ENCODE results near the gene TSNAX.
"Not testable (repeated sequence)": the region's sequence is repeated elsewhere in the genome, so short reads cannot be mapped to it uniquely, and the experiment has no call there.

The TSNAX gene, protein sequence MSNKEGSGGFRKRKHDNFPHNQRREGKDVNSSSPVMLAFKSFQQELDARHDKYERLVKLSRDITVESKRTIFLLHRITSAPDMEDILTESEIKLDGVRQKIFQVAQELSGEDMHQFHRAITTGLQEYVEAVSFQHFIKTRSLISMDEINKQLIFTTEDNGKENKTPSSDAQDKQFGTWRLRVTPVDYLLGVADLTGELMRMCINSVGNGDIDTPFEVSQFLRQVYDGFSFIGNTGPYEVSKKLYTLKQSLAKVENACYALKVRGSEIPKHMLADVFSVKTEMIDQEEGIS

DNA sequence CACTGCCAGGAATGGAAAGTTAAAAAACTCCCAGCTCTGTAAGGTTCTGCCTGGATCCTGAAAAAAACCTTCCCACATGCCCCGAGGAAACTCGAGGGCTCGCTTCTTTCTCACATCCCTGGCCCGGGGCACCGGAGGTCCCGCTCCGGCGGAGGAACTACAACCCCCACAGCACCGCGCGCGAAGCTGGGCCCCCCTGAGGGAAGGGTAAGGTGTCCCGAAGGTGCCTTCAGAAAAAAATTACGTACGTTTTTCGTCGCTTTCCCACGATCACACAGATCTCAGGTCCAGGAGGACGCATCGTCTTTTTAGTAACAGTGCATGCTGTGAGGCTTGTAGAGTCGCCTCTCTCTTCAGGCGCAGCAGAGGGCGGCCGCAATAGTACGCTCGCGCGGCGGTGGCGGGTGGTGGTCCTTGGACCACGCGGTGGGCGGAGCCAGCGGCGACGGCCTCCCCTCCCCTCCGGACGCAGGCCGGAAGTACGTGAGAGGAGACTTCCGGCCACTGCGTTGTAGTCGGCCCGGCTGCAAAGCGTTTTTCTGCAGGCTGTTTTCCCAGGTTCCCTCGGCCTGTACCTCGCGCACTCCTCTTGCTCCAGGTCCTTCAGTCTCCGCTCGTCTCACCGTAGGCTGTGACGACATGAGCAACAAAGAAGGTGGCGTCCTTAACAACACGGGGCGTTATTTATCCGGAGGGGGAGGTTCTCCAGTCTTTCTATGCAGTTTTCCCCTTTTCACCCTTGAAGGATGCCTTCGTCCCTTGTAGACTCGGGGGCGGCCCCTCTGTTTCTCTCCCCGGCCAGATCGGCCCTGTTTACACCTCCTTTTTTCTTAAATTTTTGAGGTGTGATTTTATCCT, at the start of gene TSNAX:
Gene TSNAX (plus strand): TSS at position 498 of the 858 bp plus-strand sequence. CDS start 142 bp downstream, at position 640.
- DNase-seq (ENCODE audit: low read depth), result peak; percentile 83

DNA sequence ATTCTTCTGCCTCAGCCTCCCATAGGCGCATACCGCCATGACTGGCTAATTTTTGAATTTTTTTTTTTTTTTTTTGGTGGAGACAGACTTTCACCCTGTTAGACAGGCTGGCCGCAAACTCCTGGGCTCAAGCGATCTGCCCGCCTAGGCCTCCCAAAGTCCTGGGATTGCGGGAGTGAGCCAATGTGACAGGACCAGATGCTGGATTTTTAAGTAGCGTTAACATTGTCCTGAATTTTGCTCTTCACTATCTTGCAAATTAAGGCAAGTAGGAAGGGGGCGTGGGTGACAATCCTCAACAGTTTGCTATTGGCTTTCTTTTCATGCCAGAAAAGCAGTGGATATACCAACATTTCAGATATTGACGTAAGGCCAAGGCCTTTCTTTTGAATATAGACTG, 49.7 kb upstream of the TSNAX start:
- DNase-seq (ENCODE audit: low read depth), result no peak

DNA sequence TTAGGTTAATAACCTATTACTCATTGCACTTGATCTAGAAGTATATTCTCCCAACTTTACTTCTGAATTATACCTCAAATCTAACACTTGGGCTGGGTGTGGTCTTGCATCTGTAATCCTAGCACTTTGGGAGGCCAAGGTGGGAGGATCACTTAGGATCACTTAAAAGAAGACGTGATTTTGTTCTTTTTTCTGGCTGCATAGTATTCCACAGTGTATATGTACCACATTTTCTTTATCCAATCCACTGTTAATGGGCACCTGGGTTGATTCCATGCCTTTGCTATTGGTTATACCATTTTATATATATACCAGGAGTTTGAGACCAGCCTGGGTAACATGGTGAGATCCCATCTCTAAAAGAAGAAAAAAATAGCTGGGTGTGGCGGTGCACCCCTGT, 48.5 kb upstream of the TSNAX start:
- no peak for DNase-seq (ENCODE audit: low read depth)

DNA sequence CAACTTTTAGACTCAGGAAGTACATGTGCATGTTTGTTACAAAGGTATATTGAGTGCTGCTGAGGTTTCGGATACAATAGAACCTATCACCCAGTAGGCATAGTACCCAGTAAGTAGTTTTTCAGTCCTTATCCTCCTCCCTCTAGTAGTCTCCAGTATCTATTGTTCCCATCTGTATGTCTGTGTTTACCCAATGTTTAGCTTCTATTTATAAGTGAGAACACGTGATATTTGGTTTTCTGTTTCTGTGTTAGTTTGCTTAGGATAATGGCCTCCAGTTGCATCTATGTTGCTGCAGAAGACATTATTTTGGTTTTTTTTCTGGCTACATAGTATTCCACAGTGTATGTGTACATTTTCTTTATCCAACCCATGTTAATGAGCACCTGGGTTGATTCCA, 47.2 kb upstream of the TSNAX start:
- no peak for DNase-seq (ENCODE audit: low read depth)

DNA sequence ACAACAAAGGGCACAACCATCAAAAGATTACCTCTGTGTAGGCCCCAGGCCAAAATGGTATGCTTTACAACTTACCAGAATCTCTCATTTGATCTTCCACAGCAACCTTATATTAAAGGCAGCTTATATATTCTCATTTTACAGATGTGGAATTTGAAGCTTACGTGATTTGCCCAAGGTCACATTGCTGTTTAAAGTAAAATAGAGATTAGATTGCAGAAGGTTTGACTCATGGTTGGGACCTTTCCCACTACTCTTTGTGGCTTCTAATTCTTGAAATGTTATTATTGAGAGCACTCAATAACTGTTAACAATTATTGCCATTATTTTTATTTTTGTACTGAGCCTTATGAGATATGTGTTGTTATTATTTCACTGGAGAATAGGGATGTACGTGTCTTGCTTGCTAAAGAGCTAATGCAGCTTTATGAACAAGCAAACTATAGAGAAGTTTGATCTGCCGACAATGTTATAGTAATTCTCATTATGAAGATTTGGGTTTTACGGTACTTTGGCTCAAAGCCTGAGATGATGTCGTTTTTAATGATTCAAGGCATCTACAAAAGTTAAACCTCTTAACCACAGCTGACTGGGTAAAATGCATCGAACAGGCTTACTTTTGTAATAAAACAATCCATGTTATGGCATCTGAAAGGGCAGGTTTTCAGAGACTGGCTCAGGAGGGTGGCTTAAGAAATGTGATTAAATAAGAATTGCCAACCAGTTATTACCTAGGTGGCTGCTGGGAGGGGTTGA, 43.3 kb upstream of the TSNAX start:
- DNase-seq (ENCODE audit: low read depth), result no peak

DNA sequence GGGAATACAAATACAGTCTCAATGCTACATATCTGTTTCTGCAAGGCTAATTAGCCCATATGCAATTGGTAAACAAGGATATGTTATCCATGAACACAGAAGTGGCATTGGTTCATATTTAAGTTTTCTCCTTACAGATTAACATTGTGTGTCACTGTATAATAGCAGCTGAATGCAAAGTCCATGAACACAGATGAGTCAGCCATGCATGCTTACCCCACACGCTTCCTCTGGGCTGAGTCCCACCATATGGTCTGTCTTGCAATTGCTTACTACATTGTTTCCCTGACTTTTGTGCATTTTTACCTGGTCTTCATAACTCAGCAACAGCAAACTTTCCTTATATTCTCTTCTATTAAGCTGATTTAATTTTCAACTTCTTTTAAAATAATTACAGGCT, 41.5 kb upstream of the TSNAX start:
- DNase-seq (ENCODE audit: low read depth), result no peak

DNA sequence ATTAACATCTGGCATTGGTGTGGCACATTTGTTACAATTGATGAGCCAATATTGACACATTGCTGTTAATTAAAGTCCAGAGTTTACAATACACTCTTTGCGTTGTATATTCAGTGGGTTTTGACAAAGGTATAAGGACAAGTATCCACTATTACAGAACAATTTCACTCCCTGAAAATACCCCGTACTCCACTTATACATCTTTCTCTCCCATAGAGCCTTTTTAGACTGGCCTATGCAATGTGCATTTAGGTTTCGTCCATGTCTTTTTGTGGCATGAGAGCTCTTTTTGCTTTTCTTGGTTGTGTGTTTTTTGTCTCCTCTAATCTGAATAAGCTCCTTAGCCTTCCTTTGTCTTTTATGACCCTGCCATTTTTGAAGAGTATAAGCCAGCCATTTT, 40.6 kb upstream of the TSNAX start:
- no peak for DNase-seq (ENCODE audit: low read depth)

DNA sequence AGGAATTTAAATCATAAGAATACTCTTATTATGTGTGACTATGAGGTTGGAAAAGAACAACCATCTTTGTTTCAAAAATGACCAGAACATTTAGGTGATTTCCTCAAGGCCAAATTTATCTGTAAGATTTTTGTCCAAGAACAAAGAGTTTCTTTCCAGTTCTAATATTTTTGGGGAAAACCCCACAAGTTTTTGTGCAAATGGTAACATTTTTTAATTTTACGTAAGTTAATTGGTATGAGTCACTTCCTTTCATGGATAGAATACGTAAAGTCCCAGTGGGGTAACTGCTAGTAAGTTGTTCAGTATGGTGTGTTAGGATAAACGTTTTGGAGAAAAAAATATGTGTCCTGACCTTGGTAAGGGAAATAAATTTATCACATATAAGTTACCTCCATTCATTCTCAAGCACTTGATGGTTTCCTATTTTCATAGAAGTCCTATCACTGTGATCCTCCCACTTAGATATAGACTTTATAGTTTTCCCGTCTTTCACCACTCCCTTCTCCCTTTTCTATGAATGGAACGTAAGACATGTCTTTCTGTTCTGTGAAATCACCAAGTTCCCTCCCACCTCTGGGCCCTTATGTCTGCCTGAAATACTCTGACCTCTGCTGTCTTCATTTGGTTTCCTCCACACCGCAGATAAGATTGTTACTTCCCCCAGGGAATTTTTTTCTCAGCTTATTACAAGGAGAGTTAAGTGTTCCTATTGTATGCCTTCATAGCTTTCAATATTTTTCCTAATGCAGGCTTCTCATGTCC, 34.9 kb upstream of the TSNAX start:
- DNase-seq (ENCODE audit: low read depth), result no peak

DNA sequence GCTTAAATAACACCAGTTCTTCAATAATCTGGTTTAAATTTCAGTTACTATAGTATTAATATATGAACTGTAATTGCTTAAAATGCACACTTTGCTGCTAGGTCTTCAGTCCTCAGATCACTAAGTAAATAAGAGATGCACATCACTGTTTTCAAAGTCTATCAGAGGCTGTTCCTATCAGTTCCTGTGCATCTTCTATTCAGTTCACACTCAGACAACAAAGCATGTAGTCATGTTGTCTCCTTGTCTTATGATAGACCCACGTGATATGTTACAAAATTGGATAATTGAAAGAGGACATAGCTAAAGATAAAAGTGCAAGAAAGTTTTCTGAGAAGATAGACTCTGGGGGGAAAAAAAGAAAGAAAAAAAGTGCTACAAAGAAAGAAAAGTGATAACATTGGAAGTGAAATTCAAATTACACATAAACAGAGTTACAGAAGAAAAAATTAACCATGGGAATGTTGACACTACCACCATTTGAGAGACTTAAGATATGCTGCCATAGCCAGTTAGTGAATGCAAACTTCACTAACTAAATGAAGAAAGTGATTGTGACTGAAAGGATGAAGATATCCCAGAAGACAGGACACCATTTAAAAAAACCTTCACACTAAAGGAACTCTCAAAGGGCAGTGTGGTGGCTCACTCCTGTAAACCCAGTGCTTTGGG, 33.9 kb upstream of the TSNAX start:
- DNase-seq (ENCODE audit: low read depth), result no peak

DNA sequence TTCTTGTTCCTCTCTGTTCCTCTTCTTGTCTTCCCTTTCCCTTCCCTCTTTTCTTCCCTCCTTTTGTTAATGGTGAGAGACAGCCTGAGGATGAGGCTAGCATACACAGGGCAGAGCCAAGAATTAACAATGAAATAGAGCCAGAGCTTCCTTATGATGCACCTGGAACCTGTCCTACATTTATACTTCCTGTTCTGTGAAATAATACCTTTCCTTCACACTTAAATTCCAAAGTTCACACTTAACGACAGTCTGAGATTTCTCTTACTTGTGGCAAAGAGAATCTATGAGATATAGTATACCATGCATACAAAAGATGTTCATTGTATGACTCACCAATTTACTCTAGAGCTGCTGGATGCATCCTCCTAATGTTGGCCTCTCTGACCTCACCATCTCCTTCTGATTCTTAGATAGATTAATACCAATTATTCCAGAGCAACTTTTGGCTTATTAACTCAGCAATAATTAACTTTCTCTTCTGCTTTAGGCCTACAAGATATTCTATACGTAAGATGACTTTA, 30.8 kb upstream of the TSNAX start:
- DNase-seq (ENCODE audit: low read depth), result no peak

DNA sequence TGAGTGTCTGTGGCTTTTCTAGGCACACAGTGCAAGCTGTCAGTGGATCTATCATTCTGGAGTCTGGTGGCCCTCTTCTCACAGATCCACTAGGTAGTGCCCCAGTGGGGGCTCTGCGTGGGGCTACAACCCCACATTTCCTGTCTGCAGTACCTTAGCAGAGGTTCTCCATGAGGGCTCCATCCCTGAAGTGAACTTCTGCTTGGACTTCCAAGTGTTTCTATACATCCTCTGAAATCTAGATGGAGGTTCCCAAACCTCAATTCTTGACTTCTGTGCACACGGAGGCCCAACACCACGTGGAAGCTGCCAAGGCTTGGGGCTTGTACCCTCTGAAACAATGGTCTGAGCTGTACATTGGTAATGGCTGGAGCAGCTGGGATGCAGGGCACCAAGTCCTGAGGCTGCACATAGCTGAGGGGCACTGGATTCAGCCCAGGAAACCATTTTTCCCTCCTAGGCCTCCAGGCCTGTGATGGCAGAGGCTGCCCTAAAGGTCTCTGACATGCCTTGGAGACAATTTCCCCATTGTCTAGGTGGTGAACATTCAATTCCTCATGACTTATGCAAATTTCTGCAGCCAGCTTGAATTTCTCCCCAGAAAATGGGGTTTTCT, 29.2 kb upstream of the TSNAX start:
- DNase-seq (ENCODE audit: low read depth), result no peak

DNA sequence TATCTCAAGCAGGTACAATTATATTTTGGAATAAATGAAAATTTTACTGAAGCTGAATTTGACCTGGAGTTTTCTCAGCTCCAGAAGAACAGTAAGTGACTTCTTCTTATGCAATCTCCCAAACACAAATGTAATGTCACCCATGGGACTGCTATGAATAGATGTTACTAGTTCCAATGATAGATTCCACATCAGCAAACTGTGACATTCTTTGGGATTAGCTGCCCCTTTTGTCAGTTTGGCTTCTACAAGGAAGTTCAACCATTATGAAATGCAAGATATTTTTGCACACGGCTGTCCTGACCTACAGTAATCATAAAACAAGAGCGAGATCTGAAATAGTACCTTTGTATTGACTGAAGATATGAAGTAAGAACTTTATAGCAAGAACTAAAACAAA, 27.8 kb upstream of the TSNAX start:
- DNase-seq (ENCODE audit: low read depth), result no peak

DNA sequence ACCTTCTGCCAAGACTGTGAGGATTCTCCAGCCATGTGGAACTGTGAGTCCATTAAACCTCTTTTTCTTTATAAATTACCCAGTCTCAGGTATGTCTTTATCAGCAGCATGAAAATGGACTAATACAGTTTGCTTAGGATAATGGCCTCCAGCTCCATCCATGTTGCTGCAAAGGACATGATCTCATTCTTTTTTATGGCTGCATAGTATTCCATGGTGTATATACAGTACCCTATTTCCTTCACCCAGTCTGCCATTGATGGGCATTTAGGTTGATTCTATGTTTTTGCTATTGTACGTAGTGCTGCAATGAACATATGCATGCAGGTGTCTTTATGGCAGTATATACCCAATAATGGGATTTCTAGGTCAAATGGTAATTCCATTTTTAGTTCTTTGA, 25.3 kb upstream of the TSNAX start:
- DNase-seq (ENCODE audit: low read depth), result not testable (repeated sequence)

DNA sequence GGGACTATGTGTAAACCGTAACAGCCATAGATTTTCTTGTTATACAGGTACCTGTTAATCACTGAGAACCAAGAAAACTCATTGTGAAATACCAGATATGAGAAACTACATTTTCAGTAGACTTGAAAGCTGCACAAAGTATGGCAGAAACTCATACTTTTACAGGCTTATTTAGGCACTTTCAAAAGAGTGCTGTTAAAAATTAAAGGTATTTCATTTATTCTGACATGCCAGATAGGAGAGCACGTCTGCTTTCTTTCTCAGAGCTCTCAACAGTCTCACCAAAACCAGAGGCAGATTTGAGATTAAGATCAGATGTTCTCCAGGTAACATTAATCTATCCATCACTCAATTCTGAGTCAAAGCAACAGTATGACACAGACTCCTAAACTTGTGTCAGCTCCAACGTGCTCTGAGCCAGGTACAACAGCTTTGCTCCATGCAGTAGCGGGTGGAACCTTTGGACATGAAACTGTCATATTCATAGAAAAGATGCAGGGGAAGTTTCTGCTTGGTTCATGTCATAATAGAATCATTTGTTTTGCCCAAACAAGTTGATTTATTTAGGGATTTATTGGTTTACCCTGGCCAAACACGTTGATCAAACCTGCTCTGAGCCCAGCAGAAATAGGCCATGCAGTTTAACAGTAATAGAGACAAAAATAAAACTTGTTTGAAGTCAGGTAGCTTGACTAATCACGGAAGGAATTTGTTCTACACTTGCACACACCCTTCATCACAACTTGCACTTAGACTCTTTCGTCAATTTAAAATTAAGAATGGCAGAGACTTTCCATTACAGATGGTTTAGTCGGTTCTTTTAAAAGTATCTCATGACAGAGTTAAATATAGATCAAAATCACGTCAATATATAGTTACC, 20.8 kb upstream of the TSNAX start:
- no peak for DNase-seq (ENCODE audit: low read depth)

DNA sequence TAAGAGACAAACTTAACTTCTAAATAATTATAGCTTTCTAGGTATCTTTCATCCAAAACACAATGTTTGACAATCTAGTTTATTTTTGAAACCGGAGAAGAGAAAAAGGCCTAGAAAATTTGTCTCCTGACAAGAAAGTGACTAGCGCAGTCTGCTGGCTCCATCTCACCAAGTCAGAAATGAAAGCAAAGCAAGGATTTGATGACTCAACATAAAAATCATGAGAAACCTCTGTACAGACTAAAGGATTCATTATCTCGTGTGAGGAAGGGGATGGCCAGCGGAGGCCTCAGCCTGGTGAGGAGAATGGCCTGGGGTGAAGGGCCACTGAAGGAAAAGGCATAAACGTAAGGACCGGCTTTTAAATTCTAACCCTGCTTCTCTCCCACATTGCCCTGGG, 20.0 kb upstream of the TSNAX start:
- no peak for DNase-seq (ENCODE audit: low read depth)

DNA sequence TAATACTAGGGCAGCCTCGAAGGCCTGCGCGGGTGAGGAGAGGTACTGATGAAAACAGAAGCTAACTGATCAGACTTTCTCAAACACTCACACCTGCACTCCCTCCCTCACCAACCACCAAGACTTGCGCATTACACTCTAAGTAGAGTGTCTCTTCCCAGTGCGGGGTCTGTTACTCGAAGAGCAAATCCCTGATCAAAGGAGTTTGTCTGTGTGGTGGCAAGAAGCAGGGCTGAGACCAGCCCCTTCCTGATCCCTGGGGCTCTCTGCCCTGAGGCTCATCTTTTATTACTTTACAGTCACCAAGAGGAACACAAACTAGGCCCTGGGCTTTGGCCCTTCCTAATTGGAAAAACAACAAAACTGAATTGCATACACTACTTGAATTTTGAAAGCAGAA, 19.5 kb upstream of the TSNAX start:
- DNase-seq (ENCODE audit: low read depth), result no peak

DNA sequence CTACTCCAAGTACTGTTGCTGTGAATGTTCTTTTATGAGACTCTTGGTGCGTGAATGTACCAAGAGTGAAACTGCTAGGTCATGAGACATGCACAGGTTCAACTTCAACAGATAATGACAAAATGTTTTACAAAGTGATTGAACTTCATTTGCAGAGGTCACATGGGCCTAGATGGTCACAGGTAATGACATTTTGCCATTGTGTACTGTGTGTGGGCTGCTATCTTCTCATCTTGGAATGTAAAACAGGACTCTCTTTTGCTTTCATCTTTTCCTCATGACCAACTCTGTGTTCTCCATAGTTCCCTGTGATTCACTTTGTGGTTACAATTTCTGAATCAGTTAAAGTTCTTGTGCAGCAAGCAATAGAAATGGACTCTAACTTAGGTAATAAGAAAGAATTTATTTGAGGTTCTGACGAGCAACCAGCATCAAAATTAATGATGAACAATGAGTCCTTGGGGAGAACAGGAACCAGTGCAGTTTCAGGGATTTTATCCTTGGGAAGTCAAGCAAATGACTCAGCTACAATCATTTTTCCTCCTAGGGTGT, 16.2 kb upstream of the TSNAX start:
- DNase-seq (ENCODE audit: low read depth), result no peak

DNA sequence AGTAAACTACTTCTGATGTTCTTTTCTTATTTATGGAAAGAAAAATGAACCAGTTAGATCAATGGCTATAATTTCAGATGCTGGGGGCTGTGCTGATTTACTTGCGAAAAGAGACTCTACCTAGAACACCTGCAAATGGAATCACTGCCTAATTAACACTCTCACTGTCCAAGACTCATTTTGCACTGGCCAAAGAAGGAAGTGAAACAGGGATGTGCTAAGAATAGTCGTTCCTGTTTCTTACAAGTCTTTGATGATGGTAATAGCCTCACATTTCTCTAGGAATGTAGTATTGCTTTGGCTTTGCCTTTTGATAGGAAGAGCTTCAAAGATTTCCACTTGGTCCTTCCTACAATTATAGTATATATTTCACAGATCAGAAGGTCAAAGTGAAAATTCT, 12.7 kb upstream of the TSNAX start:
- no peak for DNase-seq (ENCODE audit: low read depth)

DNA sequence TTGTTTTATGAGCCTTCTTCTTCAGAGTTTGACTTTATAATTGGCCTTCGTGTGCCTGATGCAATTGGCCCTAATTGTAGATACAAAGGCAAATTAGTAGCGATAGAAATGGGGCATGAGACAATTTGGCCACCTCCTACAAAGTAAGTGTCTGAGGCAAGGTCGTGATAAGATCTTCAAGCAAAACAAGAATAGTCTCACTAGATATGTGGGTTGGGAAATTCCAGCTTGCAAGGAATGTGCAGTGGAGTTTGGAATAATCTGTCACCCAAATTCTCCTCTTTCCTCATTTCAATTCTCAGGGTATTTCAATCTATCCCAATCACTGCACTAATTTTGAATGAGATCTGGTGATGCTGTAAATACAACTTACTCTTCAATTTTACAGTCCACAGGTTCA, 11.4 kb upstream of the TSNAX start:
- DNase-seq (ENCODE audit: low read depth), result no peak

Measured in activated T-helper 9 cell treated with anti-CD3 and anti-CD28 coated beads, Interleukin-2, amount 50 U/mL, for 16 hours (primary cell).